ENCODE results near the gene FGF19. TPM values are rescaled to one million over a fixed set of nuclear protein-coding genes. Genes with fewer than 3 reads are reported as not detected.

FGF19 gene
- polyA plus RNA-seq, 1 experiment: not detected

- POLR2A ChIA-PET: no interaction called here
- H3K36me3 ChIP-seq (ENCODE audit: control insufficient read depth, insufficient read depth, low read length): peaks cover 16% of the 10 kb centered on the region
- TF ChIP-seq CTCF (IDR thresholded peaks at IDR 0.05; ENCODE audit: insufficient read depth, low read depth, low read length): no peak
- DNase-seq (ENCODE audit: low read depth): no peak
- CTCF ChIA-PET: interaction anchor here (0.8 to 8.8 kb wide), 3 partner anchors 24 to 567 kb away, joined by 3 to 94 read pairs (median 5); no protein-coding TSS in a partner anchor
- H3K4me3 ChIP-seq (ENCODE audit: low read depth, low read length): no peak overlapping the region
- no peaks in the 10 kb centered on the region for H3K27me3 ChIP-seq (ENCODE audit: control insufficient read depth, insufficient read depth, low read length)
Measured at GRCh38 chr11:69667619-69668604, 35.9 kb downstream of the FGF19 start.

GRCh38 chr11:69666752-69667536 is 36.9 kb downstream of the FGF19 start:
- Histone ChIP-seq H3K36me3 (ENCODE audit: control insufficient read depth, insufficient read depth, low read length) (peaks cover 14% of the 10 kb centered on the region), H3K27me3 (ENCODE audit: control insufficient read depth, insufficient read depth, low read length) (no peaks in the 10 kb centered on the region), H3K4me3 (ENCODE audit: low read depth, low read length) (no peak overlapping the region)
- DNase-seq (ENCODE audit: low read depth): no peak
- ChIA-PET CTCF (interaction anchor here (1.2 to 8.8 kb wide), 2 partner anchors 23 to 566 kb away, joined by 5 to 94 read pairs; no protein-coding TSS in a partner anchor), POLR2A (no interaction called here)
- TF ChIP-seq CTCF (IDR thresholded peaks at IDR 0.05; ENCODE audit: insufficient read depth, low read depth, low read length): no peak

GRCh38 chr11:69666261-69666660 is 37.6 kb downstream of the FGF19 start:
- POLR2A ChIA-PET: no interaction called here
- TF ChIP-seq CTCF (IDR thresholded peaks at IDR 0.05; ENCODE audit: insufficient read depth, low read depth, low read length): no peak
- CTCF ChIA-PET: interaction anchor here (1.2 to 8.8 kb wide), 2 partner anchors 22 to 565 kb away, joined by 5 to 94 read pairs; no protein-coding TSS in a partner anchor
- Histone ChIP-seq H3K36me3 (ENCODE audit: control insufficient read depth, insufficient read depth, low read length) (peaks cover 12% of the 10 kb centered on the region), H3K27me3 (ENCODE audit: control insufficient read depth, insufficient read depth, low read length) (no peaks in the 10 kb centered on the region), H3K4me3 (ENCODE audit: low read depth, low read length) (no peak overlapping the region)
- DNase-seq (ENCODE audit: low read depth): no peak

- no peak for TF ChIP-seq CTCF (IDR thresholded peaks at IDR 0.05; ENCODE audit: insufficient read depth, low read depth, low read length)
- ChIA-PET CTCF (interaction anchor here (0.6 to 8.8 kb wide), 4 partner anchors 14 to 564 kb away, joined by 3 to 94 read pairs (median 4); no protein-coding TSS in a partner anchor), POLR2A (no interaction called here)
- no peak overlapping the region for H3K4me3 ChIP-seq (ENCODE audit: low read depth, low read length)
- no peak for DNase-seq (ENCODE audit: low read depth)
- H3K27me3 ChIP-seq (ENCODE audit: control insufficient read depth, insufficient read depth, low read length): no peaks in the 10 kb centered on the region
- H3K36me3 ChIP-seq (ENCODE audit: control insufficient read depth, insufficient read depth, low read length): peaks cover 12% of the 10 kb centered on the region
Measured at GRCh38 chr11:69665669-69666068, 38.2 kb downstream of the FGF19 start.

- H3K36me3 ChIP-seq (ENCODE audit: control insufficient read depth, insufficient read depth, low read length): peaks cover 12% of the 10 kb centered on the region
- no peak overlapping the region for H3K4me3 ChIP-seq (ENCODE audit: low read depth, low read length)
- ChIA-PET POLR2A (no interaction called here), CTCF (interaction anchor here (0.6 to 8.8 kb wide), 5 partner anchors 13 to 564 kb away, joined by 3 to 94 read pairs (median 4); no protein-coding TSS in a partner anchor)
- no peaks in the 10 kb centered on the region for H3K27me3 ChIP-seq (ENCODE audit: control insufficient read depth, insufficient read depth, low read length)
- DNase-seq (ENCODE audit: low read depth): no peak
- TF ChIP-seq CTCF (IDR thresholded peaks at IDR 0.05; ENCODE audit: insufficient read depth, low read depth, low read length): no peak
Measured at GRCh38 chr11:69664901-69665300, 38.9 kb downstream of the FGF19 start.
